NT2/D1 (cell line): Measurements from ENCODE around the gene EAF2.

Experiments
- DNase-seq: peaks from one replicate; pipeline ENCODE4 v3.0.0-alpha.2; 2011; ENCODE audit warnings: low read depth, low spot score
- H3K27me3 ChIP-seq: 2 replicates; pipeline ENCODE4 v1.6.0; 2011; ENCODE audit warnings: mild to moderate bottlenecking; ENCODE audit not compliant: insufficient read length, insufficient read depth
- H3K36me3 ChIP-seq: 2 replicates; pipeline ENCODE4 v1.6.1; 2011; ENCODE audit warnings: mild to moderate bottlenecking, low read length, mixed read lengths; ENCODE audit not compliant: insufficient read depth, insufficient read length
- H3K4me1 ChIP-seq: 2 replicates; pipeline ENCODE4 v1.5.1; 2011; ENCODE audit not compliant: insufficient read depth, insufficient read length
- H3K4me3 ChIP-seq: 2 replicates; pipeline ENCODE4 v1.5.1; 2011; ENCODE audit warnings: low read depth; ENCODE audit not compliant: insufficient read length
- H3K9ac ChIP-seq: 2 replicates; pipeline ENCODE4 v1.6.0; 2011; ENCODE audit warnings: low read depth; ENCODE audit not compliant: insufficient read length
- H3K9me3 ChIP-seq: 2 replicates; pipeline ENCODE4 v1.5.1; 2011; ENCODE audit warnings: mild to moderate bottlenecking, low read length; ENCODE audit not compliant: insufficient read depth
- SUZ12 ChIP-seq: IDR thresholded peaks from 2 replicates; pipeline ENCODE4 v1.6.1; 2011; ENCODE audit not compliant: insufficient read length, insufficient read depth; ENCODE audit errors: extremely low read depth
- YY1 ChIP-seq: IDR thresholded peaks from 2 replicates; pipeline ENCODE4 v1.6.1; 2011; ENCODE audit not compliant: insufficient read length, insufficient read depth
- ZNF274 ChIP-seq: IDR thresholded peaks from 2 replicates; pipeline ENCODE4 v1.6.1; 2011; ENCODE audit warnings: mild to moderate bottlenecking, low read depth, low read length

Gene EAF2

GRCh38 chr3:121916189-121916588 is 81.2 kb downstream of the EAF2 start:
- no peak overlapping the region for H3K9ac ChIP-seq
- TF ChIP-seq YY1: no peak
- TF ChIP-seq SUZ12: no peak
- TF ChIP-seq ZNF274: no peak
- H3K27me3 ChIP-seq: no peaks in the 10 kb centered on the region
- H3K4me3 ChIP-seq: no peak overlapping the region
- no peaks in the 10 kb centered on the region for H3K36me3 ChIP-seq
- DNase-seq: no peak
- H3K4me1 ChIP-seq: peaks cover 2% of the 10 kb centered on the region
- no peaks in the 10 kb centered on the region for H3K9me3 ChIP-seq

GRCh38 chr3:121918779-121919483 is 83.9 kb downstream of the EAF2 start:
- Histone ChIP-seq H3K4me3 (no peak overlapping the region), H3K36me3 (no peaks in the 10 kb centered on the region), H3K4me1 (peaks cover 2% of the 10 kb centered on the region), H3K9me3 (no peaks in the 10 kb centered on the region), H3K9ac (no peak overlapping the region), H3K27me3 (no peaks in the 10 kb centered on the region)
- TF ChIP-seq SUZ12 (no peak), ZNF274 (no peak), YY1 (no peak)
- DNase-seq: no peak

- TF ChIP-seq YY1 (no peak), SUZ12 (no peak), ZNF274 (no peak)
- Histone ChIP-seq H3K9me3 (no peaks in the 10 kb centered on the region), H3K4me1 (no peaks in the 10 kb centered on the region), H3K4me3 (no peak overlapping the region), H3K36me3 (no peaks in the 10 kb centered on the region), H3K27me3 (no peaks in the 10 kb centered on the region), H3K9ac (no peak overlapping the region)
- DNase-seq: no peak
Measured at GRCh38 chr3:121924734-121925133, 89.7 kb downstream of the EAF2 start.

- no peaks in the 10 kb centered on the region for H3K9me3 ChIP-seq
- no peaks in the 10 kb centered on the region for H3K4me1 ChIP-seq
- TF ChIP-seq YY1 (no peak), SUZ12 (no peak), ZNF274 (no peak)
- H3K36me3 ChIP-seq: no peaks in the 10 kb centered on the region
- H3K4me3 ChIP-seq: no peak overlapping the region
- H3K9ac ChIP-seq: no peak overlapping the region
- DNase-seq: no peak
- no peaks in the 10 kb centered on the region for H3K27me3 ChIP-seq
Measured at GRCh38 chr3:121926380-121926779, 91.4 kb downstream of the EAF2 start.
